Measurements from ENCODE around the gene MYPN.

The MYPN gene

GRCh38 chr10:68092512-68092911, 16.8 kb upstream of the MYPN start:
- in situ Hi-C loops (cut with MboI; ENCODE audit: low sequenced_read_pairs): no loop called here

- in situ Hi-C loops (cut with MboI; ENCODE audit: low sequenced_read_pairs): no loop called here
Measured at GRCh38 chr10:68095153-68095552, 14.1 kb upstream of the MYPN start.

- in situ Hi-C loops (cut with MboI; ENCODE audit: low sequenced_read_pairs): no loop called here
Measured at GRCh38 chr10:68096913-68097516, 12.3 kb upstream of the MYPN start.

- in situ Hi-C loops (cut with MboI; ENCODE audit: low sequenced_read_pairs): no loop called here
Measured at GRCh38 chr10:68099736-68100135, 9.6 kb upstream of the MYPN start.

- in situ Hi-C loops (cut with MboI; ENCODE audit: low sequenced_read_pairs): no loop called here
Measured at GRCh38 chr10:68101066-68101465, 8.2 kb upstream of the MYPN start.

GRCh38 chr10:68103261-68103878, 5.9 kb upstream of the MYPN start:
- in situ Hi-C loops (cut with MboI; ENCODE audit: low sequenced_read_pairs): no loop called here

GRCh38 chr10:68103901-68104300, 5.4 kb upstream of the MYPN start:
- in situ Hi-C loops (cut with MboI; ENCODE audit: low sequenced_read_pairs): no loop called here

- in situ Hi-C loops (cut with MboI; ENCODE audit: low sequenced_read_pairs): no loop called here
Measured at GRCh38 chr10:68105820-68106219, 3.5 kb upstream of the MYPN start.

GRCh38 chr10:68106656-68107055, 2.6 kb upstream of the MYPN start:
- in situ Hi-C loops (cut with MboI; ENCODE audit: low sequenced_read_pairs): no loop called here

- in situ Hi-C loops (cut with MboI; ENCODE audit: low sequenced_read_pairs): no loop called here
Measured at GRCh38 chr10:68107651-68108050, 1.6 kb upstream of the MYPN start.

GRCh38 chr10:68108051-68108450, 1.2 kb upstream of the MYPN start:
- in situ Hi-C loops (cut with MboI; ENCODE audit: low sequenced_read_pairs): no loop called here

GRCh38 chr10:68108653-68109052, 635 bp upstream of the MYPN start:
- in situ Hi-C loops (cut with MboI; ENCODE audit: low sequenced_read_pairs): no loop called here

- in situ Hi-C loops (cut with MboI; ENCODE audit: low sequenced_read_pairs): no loop called here
Measured at GRCh38 chr10:68110027-68110426, 739 bp downstream of the MYPN start.

GRCh38 chr10:68111584-68111983, 2.3 kb downstream of the MYPN start:
- in situ Hi-C loops (cut with MboI; ENCODE audit: low sequenced_read_pairs): no loop called here

- in situ Hi-C loops (cut with MboI; ENCODE audit: low sequenced_read_pairs): no loop called here
Measured at GRCh38 chr10:68112837-68113236, 3.5 kb downstream of the MYPN start.

GRCh38 chr10:68118657-68119056, 9.4 kb downstream of the MYPN start:
- in situ Hi-C loops (cut with MboI; ENCODE audit: low sequenced_read_pairs): no loop called here

GRCh38 chr10:68121020-68121743, 11.9 kb downstream of the MYPN start:
- in situ Hi-C loops (cut with MboI; ENCODE audit: low sequenced_read_pairs): no loop called here

- in situ Hi-C loops (cut with MboI; ENCODE audit: low sequenced_read_pairs): no loop called here
Measured at GRCh38 chr10:68121852-68122251, 12.6 kb downstream of the MYPN start.

- in situ Hi-C loops (cut with MboI; ENCODE audit: low sequenced_read_pairs): no loop called here
Measured at GRCh38 chr10:68124718-68125117, 15.4 kb downstream of the MYPN start.

- in situ Hi-C loops (cut with MboI; ENCODE audit: low sequenced_read_pairs): no loop called here
Measured at GRCh38 chr10:68125772-68126171, 16.5 kb downstream of the MYPN start.

GRCh38 chr10:68128015-68128414, 18.7 kb downstream of the MYPN start:
- in situ Hi-C loops (cut with MboI; ENCODE audit: low sequenced_read_pairs): no loop called here

- in situ Hi-C loops (cut with MboI; ENCODE audit: low sequenced_read_pairs): no loop called here
Measured at GRCh38 chr10:68132391-68132790, 23.1 kb downstream of the MYPN start.

All from HL-60/S4 treated with retinoic acid at 250 ng/mL for 4 days and 3 days (cell line).